GM18507 (cell line): Measurements from ENCODE around the gene TNKS2.
"Not testable (repeated sequence)": the region's sequence is repeated elsewhere in the genome, so short reads cannot be mapped to it uniquely, and the experiment has no call there.

Experiments
- DNase-seq: peaks from one replicate; pipeline ENCODE4 v3.0.0; 2011; ENCODE audit warnings: low read depth; ENCODE audit not compliant: insufficient read length; ENCODE audit errors: extremely low spot score
- FAIRE-seq: peaks from 2 replicates; lab custom pipeline; 2011; peaks lifted over from hg19 to GRCh38; lab: Jason Lieb, UNC

TNKS2 gene

DNA sequence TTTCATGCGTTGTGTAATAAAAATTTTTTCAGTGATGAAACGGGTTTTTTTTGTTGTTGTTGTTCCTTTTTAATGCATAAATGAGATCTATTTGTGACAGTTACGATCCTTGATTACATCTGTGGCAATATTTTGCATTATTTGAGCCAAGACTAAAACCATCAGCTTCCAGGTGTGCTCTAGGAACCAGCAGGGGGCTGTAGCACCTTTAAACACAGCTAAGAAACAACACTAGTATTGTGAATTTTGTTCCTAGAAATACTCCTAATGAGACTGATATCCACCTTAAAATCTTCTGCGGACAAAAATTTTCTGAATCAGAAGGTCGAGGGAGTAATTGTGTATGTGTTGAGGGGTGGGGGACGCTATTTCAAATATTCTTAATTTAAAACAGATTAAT is 58.4 kb downstream of the TNKS2 start:
- FAIRE-seq (peak; percentile 50), DNase-seq (no peak)

DNA sequence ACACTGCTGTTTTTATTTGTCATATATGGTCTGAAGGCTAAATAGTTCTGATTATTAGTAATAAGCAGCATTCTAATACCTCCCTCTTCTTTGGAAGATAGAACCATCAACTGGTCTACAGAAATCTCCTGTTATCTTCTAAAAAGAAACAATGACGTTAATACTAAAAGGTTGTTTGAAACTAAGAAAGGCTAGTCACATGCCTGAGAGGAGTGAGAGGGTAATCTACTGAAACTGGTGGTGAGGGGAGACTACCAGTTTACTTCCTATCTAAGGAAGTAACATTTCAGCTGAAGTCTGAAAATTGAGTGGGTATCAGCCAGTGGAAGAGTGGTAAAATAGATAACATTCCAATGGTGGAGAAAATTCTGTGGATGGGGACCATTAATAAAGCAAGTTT is 62.7 kb downstream of the TNKS2 start:
- DNase-seq = no peak
- FAIRE-seq = no peak

DNA sequence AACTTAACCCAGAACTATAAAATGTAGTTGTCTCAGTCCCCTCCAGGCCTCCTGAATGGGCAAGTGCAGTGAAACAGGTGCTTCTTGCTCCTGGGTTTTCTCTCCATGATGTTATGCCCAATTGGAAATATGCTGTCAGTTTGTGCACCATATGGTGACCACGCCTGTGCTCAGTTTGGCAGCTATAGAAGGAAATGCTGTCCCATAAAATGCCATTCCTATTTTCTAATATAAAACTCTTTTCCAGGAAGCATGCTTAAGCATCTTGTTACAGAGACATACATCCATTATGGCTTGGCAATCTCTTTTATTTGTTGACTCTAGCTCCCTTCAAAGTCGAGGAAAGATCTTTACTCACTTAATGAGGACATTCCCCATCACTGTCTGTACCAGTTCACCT is 65.9 kb downstream of the TNKS2 start:
- no peak for DNase-seq
- no peak for FAIRE-seq

DNA sequence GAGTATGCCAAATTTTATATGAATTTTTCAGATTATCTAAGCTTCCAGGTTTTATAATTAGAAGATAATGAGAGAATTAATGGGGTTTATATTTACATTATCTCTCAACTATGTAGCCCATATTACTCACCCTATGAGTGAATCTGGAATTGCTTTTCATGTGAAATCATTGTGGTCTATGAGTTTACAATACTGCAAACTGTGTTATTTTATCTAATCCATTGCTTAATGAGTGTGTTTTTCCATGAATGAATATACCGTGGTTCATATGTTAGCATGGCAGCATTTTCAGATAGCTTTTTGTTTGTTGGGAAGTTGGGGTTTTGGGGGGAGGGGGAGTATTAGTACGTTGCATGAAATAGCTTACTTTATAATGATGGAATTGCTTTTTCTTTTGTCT is 66.5 kb downstream of the TNKS2 start:
- DNase-seq (no peak), FAIRE-seq (no peak)

DNA sequence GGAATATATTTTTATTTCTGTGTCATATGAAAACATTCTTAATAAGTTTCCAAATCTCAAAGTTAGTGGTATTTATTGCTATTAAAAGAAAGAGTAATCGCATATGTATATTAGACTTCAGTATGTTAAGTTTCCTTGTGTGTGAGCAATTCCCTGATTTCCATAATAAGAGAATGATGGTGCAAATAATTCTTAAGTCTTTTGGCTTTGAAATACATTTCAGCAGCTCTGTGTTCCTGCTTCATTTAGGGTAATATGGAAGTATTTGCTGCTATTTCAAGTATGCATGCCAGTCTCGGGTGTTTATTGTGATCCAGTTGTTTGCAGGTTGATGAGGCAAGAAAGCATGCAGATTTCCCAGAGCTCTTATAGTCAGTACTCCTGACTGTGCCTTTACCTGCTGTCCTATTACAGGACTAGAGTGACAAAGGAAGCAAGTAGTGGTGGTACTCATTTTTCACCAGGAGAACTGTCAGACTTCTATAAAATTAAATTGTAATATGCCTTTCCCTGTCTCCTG is 67.4 kb downstream of the TNKS2 start:
- DNase-seq = no peak
- no peak for FAIRE-seq

DNA sequence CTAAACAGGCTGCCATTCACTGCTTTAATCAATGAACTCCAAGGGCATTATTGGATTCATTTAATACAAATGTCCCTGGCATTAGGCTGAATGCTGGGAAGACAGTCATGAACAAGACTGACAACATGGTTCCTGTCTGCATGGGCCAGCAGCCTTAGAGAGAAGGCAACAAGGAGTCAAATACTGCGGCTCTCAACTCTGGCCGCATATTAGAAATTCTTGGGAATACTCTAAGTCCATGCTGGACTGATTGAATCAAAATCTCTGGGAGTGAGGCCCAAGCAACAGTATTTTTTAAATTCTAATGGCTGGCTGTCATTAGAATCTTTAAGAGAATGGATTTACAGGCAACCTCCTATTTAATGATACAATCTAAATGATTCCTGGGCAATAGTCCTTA is 76.9 kb downstream of the TNKS2 start:
- no peak for FAIRE-seq
- DNase-seq = no peak

DNA sequence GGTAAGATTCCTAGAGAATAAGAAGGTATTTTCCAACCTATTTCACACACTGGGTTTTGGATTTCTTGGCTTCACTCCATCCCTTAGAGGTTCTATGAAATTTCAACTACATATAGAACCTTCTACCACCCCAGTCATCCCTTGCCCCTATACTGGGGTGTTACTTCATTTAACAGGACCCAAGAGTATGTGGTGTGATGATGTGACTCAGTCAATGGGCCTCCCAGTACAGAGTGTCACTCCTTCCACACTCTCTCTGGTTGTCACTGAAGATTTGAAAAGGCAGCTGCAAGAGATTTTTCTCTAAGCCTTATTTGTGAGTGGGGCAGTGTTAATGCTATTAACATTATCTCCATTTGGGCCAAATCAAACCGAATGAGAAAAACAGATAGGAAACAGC is 77.6 kb downstream of the TNKS2 start:
- DNase-seq (no peak), FAIRE-seq (no peak)

DNA sequence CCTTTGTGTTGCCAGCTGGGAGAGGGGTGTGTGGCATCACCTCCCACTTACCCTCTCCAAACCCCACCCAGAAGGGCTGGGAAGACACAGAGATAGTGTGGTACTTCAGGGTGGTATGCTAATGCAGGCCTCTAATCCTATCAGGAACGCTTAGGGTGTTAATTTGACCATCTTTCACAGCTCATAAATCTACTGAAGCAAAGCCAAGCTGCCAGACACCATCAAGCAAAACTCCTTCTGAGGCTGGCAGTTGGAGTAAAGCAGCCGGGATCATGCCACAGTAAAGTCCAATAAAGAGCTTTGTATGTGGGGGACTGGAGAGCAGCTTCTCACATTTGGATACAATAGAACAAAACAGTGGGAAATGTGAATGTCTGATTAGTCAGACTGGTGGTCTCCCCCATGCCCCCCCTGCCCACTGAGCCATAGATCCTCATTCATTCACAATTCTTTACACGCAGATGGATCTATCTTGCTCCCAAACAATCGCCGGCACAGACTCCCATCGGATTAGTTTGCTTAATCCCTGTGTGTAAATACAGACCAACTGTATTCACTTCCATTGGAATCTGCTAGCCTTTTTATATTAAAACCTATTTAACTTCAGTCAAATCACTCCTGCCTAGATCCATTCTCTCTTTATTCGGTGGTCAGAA is 81.4 kb downstream of the TNKS2 start:
- FAIRE-seq (no peak), DNase-seq (no peak)

DNA sequence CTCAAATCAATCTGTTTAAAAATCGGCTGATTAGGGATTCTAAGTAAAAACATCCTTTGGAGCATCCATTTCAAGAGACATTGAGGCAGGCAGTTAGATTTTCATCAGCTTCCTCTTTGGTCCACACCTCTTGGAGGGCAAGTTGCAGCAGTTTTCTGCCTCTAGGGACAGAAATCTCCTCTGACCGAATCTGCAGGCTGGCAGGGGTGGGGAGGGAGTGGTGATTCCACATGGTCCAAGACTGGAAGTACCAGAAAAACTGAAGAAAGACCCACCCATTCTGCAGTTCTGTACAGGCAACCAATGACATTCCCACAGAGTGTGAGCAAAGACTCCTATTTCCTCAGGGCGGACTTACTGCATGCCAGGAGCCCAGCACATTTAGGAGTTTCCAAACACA is 82.1 kb downstream of the TNKS2 start:
- no peak for FAIRE-seq
- DNase-seq = no peak

DNA sequence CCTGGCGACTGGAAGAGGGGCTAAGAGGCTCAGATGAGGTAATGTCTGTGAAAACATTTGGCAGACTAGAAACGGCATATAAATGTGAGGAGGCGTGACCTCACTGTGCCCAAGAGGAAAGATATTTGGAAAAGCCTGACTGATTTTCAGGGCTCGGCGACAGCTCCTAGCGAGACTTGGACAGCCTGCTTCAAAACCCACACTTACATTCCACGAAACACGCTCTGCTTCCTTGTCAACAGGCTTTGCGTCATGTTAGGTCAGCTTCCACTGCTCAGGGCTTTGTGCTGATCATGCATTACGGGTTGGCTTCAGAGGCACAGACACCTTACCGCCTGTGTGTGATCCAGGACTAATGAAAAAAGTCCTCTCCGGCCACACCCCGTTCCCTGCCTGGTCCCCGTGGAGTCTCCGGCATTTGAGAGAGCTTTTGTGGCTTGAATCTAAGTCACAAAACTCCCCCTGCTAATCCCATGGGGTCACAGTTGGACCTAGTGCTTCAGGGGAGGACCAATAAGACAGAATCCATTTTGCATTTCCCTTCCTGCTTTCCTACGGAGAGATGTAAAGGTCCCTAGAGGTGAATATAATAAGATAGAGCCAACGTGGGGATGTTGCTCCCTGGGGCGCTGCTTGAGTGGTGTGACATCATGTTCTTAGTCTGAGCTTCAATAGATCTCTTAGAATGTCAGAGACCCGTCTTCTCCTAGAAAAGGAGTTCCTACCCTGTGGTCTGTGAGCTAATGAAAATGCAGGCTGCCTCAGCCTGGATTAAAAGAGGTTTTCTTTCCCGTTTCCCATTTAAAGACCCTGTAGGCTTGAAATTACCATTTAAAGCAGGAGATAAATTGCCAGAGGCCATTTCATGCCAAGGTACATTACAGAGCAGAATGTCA is 85.6 kb downstream of the TNKS2 start:
- no peak for FAIRE-seq

DNA sequence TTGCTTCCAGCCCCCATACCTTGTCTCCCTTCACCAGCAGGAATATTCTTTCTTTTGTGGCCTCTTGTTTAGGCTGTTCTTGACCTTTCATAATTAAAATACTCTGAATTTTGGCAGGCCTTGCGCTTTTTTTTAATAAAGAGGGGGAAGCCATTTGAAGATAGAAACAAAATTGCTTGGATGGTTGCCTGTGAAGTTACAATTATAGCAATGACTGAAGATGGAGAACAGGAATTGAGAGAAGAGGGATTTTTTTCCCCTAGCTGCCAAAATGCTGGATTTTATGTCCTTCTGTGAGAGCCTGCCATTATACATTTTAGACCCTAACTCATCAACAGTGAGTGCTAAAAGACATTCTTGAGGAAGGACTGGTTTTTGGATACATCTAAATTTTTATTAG is 86.3 kb downstream of the TNKS2 start:
- DNase-seq (no peak), FAIRE-seq (no peak)

More for the DNA sequence above, 85.6 kb downstream of the TNKS2 start:
- no peak for DNase-seq

DNA sequence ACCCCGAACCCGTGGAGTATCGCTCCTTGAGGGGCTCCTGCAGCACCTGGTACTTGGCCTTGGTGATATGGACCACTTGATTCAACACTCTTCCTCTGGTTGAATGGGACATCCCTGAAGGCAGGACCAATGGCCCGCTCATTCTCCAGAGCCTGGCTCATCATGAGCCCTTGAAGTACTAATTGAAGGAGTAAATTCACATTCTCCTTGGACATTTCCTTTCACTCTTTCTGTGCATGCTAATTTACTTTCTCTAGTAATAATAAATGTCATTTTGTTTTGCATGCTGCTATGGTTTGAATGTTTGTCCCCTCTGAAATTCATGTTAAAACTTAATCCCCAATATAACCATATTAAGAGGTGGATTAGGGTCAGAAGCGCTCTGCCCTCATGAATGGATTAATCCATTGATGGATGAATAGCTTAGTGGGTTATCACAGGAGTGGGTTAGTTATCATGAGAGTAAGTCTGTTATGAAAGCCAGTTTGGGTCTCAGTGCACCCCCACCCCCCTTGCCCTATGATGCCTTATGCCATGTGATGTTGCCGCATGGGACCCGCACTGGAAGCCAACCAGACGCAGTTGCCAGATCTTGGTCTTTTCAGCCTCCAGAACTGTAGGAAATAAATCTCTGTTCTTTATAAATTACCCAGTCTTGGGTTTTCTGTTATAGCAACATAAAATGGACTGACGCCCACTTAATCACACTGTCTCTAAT is 87.3 kb downstream of the TNKS2 start:
- no peak for FAIRE-seq

DNA sequence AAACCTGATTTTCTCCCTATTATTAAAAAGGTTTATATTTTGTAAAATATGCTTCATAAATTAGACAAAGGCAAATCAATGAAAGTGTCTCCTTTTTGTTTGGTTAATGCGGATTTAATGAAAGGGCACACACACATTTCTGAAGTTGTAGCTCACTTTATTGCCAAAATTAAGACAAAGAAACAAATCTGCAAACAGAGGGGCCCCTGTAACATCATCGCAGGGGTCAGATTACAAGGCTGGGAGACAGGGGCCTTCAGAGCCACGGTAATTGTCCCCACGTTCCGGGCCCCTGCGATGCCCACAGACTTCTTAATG is 88.7 kb downstream of the TNKS2 start:
- no peak for FAIRE-seq
- DNase-seq = no peak

More for the DNA sequence above, 87.3 kb downstream of the TNKS2 start:
- DNase-seq = no peak

DNA sequence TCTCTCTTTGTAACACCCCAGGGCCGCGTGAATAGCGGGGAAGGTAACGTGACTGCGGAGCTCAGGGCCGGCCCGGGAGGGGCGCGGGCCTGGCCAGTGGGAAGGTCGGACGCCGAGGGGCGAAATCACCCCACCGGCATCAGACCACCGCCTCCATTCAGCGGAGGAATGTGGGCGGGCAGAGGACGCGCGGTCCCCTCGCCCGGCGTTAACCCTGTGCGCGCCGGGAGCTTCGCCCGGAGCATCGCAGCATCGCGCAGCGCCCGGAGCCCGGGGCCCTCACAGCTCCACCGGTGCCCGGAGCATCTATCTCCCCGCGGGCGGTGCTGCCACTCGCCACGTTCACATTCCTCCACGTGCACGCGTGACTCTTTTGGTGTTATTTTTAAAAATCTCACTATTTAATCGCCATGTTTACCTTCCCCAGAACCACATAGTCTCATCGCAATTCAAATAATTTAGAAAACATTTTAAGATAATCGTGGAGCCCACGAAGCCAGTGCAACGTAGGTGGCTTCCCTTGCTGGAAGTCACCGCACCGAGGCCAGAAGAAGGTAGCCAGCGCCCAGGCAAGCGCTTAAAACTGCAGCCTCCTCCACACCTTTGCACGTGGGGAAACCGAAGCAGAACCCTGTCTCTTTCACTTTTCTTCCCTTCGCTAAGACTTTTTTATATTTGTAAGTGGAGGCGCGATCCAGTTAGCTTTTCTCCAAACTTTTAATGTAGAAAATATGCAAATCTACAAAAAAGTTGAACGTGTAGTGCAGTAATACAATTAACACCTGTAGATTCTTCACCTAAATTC is 89.2 kb downstream of the TNKS2 start:
- FAIRE-seq (peak; percentile 15), DNase-seq (no peak)

DNA sequence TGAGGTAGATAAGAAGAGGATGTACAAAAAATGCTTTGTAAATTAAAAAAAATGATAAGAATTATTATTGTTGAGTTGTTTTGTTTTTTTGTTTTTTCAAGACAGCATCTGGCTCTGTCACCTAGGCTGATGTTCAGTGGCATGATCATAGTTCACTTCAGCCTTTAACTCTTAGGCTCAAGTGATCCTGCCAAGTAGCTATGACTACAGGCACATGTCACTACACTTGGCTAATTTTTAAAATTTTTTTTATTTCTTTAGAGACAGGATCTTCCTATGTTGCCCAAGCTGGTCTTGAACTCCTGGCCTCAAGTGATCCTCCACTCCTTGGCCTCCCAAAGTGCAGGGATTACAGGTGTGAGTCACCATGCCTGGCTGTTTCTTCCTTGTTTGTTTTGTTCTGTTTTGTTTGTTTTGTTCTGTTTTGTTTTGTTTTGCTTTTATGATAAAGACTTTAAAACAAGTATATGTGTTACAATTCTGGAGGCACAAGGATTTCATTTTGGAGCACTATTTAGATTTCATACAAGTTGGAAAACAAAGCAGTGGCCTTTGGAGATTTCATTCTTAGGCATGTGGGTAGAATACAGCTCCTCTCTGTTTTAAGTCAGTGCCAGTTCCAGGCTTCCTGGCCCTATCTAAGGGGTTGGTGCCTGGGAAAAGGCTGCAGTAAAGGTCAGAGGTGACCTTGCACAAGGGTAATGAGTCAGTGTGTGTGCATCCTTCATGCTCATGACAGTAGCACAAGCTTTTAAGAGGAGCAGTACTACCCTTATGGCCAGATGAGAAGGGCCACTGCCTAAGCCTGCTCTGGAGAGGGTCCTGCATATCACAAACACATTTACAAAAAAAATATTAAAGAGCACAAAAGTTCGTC is 93.1 kb downstream of the TNKS2 start:
- no peak for DNase-seq
- no peak for FAIRE-seq

DNA sequence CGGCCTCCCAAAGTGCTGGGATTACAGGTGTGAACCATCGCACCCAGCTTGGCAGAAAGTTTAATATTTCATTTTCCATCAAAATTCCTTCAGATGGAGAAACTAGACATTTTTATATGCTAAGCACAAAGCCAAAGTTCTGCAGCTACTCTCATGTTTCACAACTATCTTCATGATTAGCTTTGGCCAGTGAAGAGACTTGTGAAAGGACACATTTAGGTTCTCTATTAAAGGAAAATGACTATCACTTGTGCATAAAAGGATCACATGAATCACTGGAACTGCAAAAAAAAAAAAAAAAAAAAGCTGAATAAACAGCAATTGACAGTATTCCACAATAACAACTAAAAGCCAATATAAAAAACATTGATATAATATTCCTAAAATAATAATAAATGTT is 94.8 kb downstream of the TNKS2 start:
- FAIRE-seq (no peak), DNase-seq (no peak)

DNA sequence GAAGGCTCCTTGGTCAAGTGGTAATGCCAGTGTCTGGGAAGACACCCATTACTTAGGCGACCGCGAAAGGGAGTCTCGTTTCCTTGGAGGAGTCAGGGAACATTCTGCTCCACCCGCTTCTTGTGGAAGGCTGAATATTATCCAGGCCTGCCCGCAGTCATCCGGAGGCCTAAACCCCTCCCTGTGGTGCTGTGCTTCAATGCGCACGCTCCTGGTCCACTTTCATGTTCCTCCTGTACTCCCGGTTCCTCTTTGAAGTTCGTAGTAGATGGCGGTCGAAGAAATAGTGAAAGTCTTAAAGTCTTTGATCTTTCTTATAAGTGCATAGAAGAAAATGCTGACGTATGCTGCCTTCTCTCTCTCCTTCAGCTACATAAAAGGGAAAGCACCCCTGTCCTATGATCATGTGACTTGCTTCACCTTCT is 96.0 kb downstream of the TNKS2 start:
- FAIRE-seq, DNase-seq: not testable (repeated sequence)

DNA sequence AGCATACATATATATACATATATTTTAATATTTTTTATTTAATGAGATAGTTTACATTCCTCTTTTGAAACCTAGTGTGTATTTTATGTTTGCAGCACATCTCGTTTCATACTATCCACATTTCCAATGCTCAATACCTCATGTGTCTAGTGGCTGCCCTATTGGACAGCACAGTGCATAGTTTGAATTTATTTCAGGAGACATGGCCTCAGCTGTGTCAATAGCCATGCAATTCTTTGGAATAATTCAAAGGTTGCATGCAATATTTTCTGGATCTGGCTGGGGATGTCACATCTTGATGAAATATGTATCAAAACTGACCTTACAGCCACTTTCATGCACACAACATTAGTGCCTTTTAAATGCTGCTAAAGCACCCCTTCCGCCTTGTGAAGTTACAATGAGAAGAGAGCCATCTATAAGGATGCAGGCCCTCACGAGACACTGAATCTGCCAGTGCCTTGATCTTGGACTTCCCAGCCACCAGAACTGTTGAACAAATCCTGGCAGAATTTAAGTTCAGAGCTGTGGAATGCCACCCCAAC is 98.1 kb downstream of the TNKS2 start:
- no peak for FAIRE-seq

More for the DNA sequence above, 98.1 kb downstream of the TNKS2 start:
- no peak for DNase-seq
